Measurements from ENCODE around the gene ZMYND19. TPM values are rescaled to one million over a fixed set of nuclear protein-coding genes. Genes with fewer than 3 reads are reported as not detected.

Gene ZMYND19
- total and polyA plus RNA-seq, 4 experiments from 2014 or later, result 3.6 to 29.1 (median 20.2) TPM

DNA sequence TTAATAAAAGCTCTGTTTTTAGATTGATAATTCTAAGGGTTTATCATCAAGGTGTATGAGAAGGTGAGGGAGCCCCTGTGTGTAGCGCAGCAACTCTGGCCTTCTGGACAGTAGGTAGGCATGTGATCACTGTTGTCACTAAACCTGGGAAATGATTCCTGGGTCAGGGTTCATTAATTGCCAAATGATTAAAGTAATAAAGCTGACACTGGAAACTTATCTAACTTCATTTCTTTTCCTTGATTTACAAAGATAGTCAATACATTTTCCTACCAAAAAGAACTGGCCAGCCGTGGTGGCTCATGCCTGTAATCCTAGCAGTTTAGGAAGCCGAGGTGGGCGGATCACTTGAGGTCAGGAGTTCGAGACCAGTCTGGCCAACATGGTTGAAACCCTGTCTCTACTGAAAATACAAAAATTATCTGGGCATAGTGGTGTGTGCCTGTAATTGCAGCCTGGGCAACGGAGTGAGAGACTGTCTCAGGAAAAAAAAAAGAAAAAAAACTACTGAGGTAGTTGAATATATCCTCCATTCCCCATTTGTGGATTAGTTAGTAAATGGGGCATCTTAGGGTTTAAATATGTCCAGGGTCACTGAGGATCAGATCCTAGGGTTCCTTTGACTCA lies 30.9 kb upstream of the ZMYND19 start:
- intact Hi-C loops (cut with micrococcal nuclease), result no loop called here
- peak overlapping the region in 7 of 8 donors; percentile 17 to 94 (median 81) for H3K4me3 Mint-ChIP-seq
- no peak overlapping the region for H3K4me3 ChIP-seq (ENCODE audit: low read length in 2 of 2)
- no peaks in the 10 kb centered on the region for H3K9me3 ChIP-seq (ENCODE audit: control insufficient read depth in 1 of 2, low read length in 2 of 2)
- peaks cover 33 to 69% (median 48%) of the 10 kb centered on the region in 4 donors for H3K4me1 Mint-ChIP-seq
- no peaks in the 10 kb centered on the region for H3K9me3 Mint-ChIP-seq
- H3K27me3 ChIP-seq (ENCODE audit: insufficient read depth, low read length), result no peaks in the 10 kb centered on the region
- H3K36me3 Mint-ChIP-seq, result peaks cover 0 to 14% of the 10 kb centered on the region in 2 donors
- H3K27ac Mint-ChIP-seq, result peak overlapping the region; percentile 5 to 84 (median 29)
- ChIA-PET POLR2A (ENCODE audit: partially characterized antibody) (no interaction called here), CTCF (ENCODE audit: partially characterized antibody) (interaction anchor here (1.3 kb wide), 1 partner anchor 8 kb away, joined by 6 read pairs; no protein-coding TSS in a partner anchor)
- peak in 1 of 5 donors; percentile 29 for DNase-seq
- no peaks in the 10 kb centered on the region for H3K27me3 Mint-ChIP-seq
- peaks cover 3% of the 10 kb centered on the region for H3K36me3 ChIP-seq (ENCODE audit: insufficient read depth, low read length)
- no peak overlapping the region for H3K27ac ChIP-seq (ENCODE audit: low read depth, low read length)
- H3K4me1 ChIP-seq (ENCODE audit: insufficient read depth, low read length), result peaks cover 53% of the 10 kb centered on the region

DNA sequence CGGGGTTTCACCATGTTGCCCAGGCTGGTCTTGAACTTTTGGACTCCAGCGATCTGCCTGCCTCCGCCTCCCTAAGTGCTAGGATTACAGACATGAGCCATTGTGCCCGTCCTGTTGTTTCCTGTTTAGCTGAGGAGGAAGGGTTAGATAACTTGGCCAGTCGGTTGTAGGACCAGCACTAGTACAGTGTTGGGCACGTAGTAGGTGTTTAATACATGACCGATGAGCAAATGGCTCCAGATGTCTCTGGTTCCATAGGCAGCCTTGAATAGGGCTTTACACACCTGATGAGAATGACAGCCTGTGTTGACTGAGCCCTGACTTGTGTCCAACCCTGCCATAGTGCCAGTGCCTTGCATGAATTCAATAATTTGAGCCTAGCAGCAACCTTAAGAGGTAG lies 30.3 kb upstream of the ZMYND19 start:
- POLR2A ChIA-PET (ENCODE audit: partially characterized antibody), result interaction anchor here (1.3 to 2.6 kb wide), 2 partner anchors 7 to 32 kb away, joined by 6 to 21 read pairs; no protein-coding TSS in a partner anchor
- Histone ChIP-seq H3K36me3 (ENCODE audit: insufficient read depth, low read length) (peaks cover 3% of the 10 kb centered on the region), H3K27ac (ENCODE audit: low read depth, low read length) (no peak overlapping the region), H3K4me1 (ENCODE audit: insufficient read depth, low read length) (peaks cover 52% of the 10 kb centered on the region), H3K27me3 (ENCODE audit: insufficient read depth, low read length) (no peaks in the 10 kb centered on the region), H3K9me3 (ENCODE audit: control insufficient read depth in 1 of 2, low read length in 2 of 2) (no peaks in the 10 kb centered on the region), H3K4me3 (ENCODE audit: low read length in 2 of 2) (no peak overlapping the region)
- no peak for DNase-seq
- peak overlapping the region in 5 of 8 donors; percentile 53 to 94 (median 89) for H3K4me3 Mint-ChIP-seq
- intact Hi-C loops (cut with micrococcal nuclease), result no loop called here
- peak overlapping the region in 6 of 7 donors; percentile 6 to 84 (median 51) for H3K27ac Mint-ChIP-seq
- H3K36me3 Mint-ChIP-seq, result peaks cover 0 to 18% of the 10 kb centered on the region in 2 donors
- CTCF ChIA-PET (ENCODE audit: partially characterized antibody), result interaction anchor here (0.6 to 1.3 kb wide), 2 partner anchors 9 to 21 kb away, joined by 3 to 6 read pairs; no protein-coding TSS in a partner anchor
- no peaks in the 10 kb centered on the region for H3K27me3 Mint-ChIP-seq
- no peaks in the 10 kb centered on the region for H3K9me3 Mint-ChIP-seq
- peaks cover 33 to 67% (median 47%) of the 10 kb centered on the region in 4 donors for H3K4me1 Mint-ChIP-seq

DNA sequence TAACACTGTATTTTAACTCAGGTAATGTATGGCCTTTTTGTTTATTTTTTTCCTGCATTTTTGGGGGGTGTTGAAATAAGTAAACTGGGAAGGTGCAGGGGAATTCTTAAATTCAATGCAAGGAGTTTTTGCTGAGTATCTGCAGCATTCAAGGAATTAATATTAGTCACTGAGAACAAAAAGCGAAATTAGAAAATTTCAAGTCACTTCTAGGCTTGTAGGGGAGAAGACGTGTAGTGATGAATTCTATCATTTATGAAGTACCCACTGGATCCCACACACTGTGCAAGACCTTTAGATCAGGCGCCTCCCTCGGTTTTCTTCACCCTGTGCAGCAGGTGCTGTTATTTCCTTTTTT lies 29.7 kb upstream of the ZMYND19 start:
- Mint-ChIP-seq H3K36me3 (peaks cover 0 to 15% of the 10 kb centered on the region in 2 donors), H3K9me3 (no peaks in the 10 kb centered on the region), H3K27ac (peak overlapping the region; percentile 84 to 94 (median 93)), H3K27me3 (no peaks in the 10 kb centered on the region), H3K4me1 (peaks cover 28 to 62% (median 42%) of the 10 kb centered on the region in 4 donors), H3K4me3 (peak overlapping the region; percentile 81 to 94 (median 90))
- Histone ChIP-seq H3K27ac (ENCODE audit: low read depth, low read length) (peak overlapping the region; percentile 52), H3K9me3 (ENCODE audit: control insufficient read depth in 1 of 2, low read length in 2 of 2) (no peaks in the 10 kb centered on the region), H3K27me3 (ENCODE audit: insufficient read depth, low read length) (no peaks in the 10 kb centered on the region), H3K36me3 (ENCODE audit: insufficient read depth, low read length) (peaks cover 3% of the 10 kb centered on the region), H3K4me3 (ENCODE audit: low read length in 2 of 2) (peak overlapping the region; percentile 80 to 92), H3K4me1 (ENCODE audit: insufficient read depth, low read length) (peaks cover 47% of the 10 kb centered on the region)
- no peak for DNase-seq
- ChIA-PET POLR2A (ENCODE audit: partially characterized antibody) (interaction anchor here (1.2 to 2.6 kb wide), 5 partner anchors 8 to 69 kb away, joined by 3 to 26 read pairs (median 21); partner anchors contain the start of genes DPH7, MRPL41 and PNPLA7), CTCF (ENCODE audit: partially characterized antibody) (interaction anchor here (0.6 to 1.3 kb wide), 3 partner anchors 8 to 20 kb away, joined by 3 to 6 read pairs (median 5); no protein-coding TSS in a partner anchor)
- intact Hi-C loops (cut with micrococcal nuclease), result no loop called here

DNA sequence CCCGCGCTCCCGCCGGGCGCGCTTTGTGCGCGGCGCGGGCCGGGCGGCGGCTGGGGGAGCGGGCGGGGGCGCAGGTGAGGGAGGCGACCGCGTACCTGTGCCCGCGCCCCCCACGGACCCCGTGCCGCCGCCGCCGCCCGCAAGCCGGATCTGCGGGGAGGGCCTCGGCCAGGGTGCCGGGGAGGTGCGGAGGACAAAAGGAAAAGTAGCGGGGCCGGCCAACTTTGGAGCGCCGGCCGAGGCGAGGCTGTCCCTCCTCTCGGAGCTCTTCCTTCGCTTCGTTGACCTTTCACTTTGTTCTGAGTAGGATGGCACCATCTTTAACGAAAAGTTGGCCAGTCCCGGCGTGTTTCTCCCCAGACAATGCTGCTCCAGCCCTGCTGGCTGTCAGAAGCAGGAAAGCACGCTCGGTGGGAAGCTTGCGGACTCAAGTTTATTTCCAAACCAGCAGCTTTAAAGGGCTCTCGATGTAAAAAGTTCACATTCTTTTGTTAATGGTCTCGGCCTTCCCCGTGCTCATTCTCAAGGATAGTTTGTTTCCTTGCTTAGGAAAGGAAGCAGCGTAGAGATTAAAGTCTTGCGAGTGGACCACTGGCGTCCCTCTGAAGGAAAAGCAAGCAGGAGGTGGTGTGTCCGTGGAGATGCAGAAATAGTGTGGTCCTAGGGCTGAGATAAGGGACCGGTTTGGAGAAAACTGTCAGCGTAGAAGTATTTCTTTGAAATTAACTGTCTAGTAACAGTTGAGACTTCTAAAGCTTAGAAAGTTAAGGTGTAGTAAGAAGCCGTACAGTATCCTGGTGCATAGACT lies 29.1 kb upstream of the ZMYND19 start:
- Mint-ChIP-seq H3K27me3 (no peaks in the 10 kb centered on the region), H3K4me1 (peaks cover 28 to 56% (median 41%) of the 10 kb centered on the region in 4 donors), H3K27ac (peak overlapping the region; percentile 84 to 94 (median 93)), H3K36me3 (peaks cover 0 to 17% of the 10 kb centered on the region in 2 donors), H3K4me3 (peak overlapping the region; percentile 81 to 94 (median 90)), H3K9me3 (no peaks in the 10 kb centered on the region)
- peak overlapping the region; percentile 52 for H3K27ac ChIP-seq (ENCODE audit: low read depth, low read length)
- H3K27me3 ChIP-seq (ENCODE audit: insufficient read depth, low read length), result no peaks in the 10 kb centered on the region
- intact Hi-C loops (cut with micrococcal nuclease), result no loop called here
- H3K36me3 ChIP-seq (ENCODE audit: insufficient read depth, low read length), result peaks cover 5% of the 10 kb centered on the region
- peaks cover 44% of the 10 kb centered on the region for H3K4me1 ChIP-seq (ENCODE audit: insufficient read depth, low read length)
- H3K9me3 ChIP-seq (ENCODE audit: control insufficient read depth in 1 of 2, low read length in 2 of 2), result no peaks in the 10 kb centered on the region
- POLR2A ChIA-PET (ENCODE audit: partially characterized antibody), result interaction anchor here (0.9 to 2.6 kb wide), 14 partner anchors 8 to 68 kb away, joined by 3 to 26 read pairs (median 6); partner anchors contain the start of genes ARRDC1, DPH7, MRPL41 and PNPLA7
- peak; percentile 29 to 61 (median 32) for DNase-seq
- peak overlapping the region; percentile 80 to 92 for H3K4me3 ChIP-seq (ENCODE audit: low read length in 2 of 2)
- CTCF ChIA-PET (ENCODE audit: partially characterized antibody), result interaction anchor here (0.6 to 1.1 kb wide), 2 partner anchors 9 to 19 kb away, joined by 3 to 5 read pairs; no protein-coding TSS in a partner anchor

DNA sequence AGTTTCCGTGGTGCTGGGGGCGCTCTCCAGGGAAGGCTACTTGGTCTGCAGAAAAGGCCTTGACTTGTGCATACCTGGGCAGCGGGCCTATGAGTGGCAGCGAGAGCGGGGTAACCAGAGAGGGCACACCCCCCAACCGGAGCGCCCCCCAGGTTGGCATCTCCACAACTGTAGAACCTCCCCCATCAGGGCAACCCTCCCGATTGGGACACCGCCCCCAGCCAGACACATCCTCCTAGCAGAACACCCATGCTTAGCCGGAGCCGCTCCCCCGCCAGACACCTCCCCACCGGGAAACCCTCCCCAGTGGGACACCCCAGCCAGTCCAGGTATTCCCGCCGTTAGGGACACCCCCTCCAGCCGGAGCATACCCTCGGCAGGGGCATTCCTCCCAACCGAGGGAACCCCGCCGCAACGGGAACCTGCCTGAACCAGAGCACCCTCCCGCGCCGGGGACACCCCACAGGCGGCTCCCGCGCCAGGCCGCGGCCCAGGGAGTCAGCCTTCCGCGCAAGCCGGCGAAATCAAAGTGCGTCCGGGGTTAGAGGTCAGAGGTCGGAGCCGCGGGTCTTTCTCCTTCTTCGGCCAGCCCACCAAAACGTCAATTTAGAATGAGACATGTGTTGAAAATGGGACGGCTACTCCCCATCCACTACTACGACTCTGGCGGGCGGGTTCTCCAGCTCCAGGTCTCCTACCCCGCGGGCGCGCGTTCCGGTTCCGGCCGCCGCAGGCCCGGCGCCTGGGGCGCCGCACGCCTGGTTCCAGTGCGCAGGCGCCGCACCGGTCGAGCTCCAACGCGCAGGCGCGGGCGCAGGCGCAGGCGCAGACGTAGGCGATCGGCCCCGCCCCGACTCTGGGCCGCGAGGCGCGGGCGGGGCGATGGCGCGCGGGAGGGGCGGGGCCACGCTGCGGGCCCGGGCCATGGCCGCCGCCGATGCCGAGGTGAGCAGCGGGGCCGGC lies 28.1 kb upstream of the ZMYND19 start, which contains the start of gene EHMT1:
EHMT1 (plus strand) TSS at position 901 of the 963 bp plus-strand sequence; CDS start at position 925, 24 bp downstream.
- H3K36me3 ChIP-seq (ENCODE audit: insufficient read depth, low read length), result peaks cover 14% of the 10 kb centered on the region

DNA sequence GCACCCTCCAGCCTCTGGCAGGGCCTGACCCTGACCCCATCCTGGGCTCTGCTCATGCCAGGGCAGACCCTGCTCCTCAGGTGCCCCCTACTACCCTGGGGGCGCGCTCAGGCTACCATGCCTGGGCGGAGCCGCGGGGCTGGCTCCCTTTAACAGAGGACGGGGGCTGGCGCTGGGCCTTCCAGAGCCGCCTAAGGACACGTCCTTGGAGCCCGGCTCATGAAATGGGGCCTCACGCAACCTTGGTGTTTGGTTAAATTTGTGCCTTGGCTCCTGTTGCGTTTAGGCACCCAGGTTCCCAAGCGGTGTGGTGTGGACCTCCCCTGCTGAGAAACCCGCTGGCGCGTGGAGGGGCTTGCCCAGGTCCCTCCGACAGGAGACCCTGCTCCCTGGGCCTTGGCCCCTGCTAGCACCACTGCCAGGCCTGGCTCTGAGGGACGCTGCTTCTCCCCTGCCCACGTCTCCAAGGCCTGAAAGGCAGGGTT lies 25.1 kb upstream of the ZMYND19 start:
- Histone ChIP-seq H3K27ac (ENCODE audit: low read depth, low read length) (no peak overlapping the region), H3K27me3 (ENCODE audit: insufficient read depth, low read length) (no peaks in the 10 kb centered on the region), H3K4me3 (ENCODE audit: low read length in 2 of 2) (no peak overlapping the region), H3K4me1 (ENCODE audit: insufficient read depth, low read length) (peaks cover 45% of the 10 kb centered on the region), H3K9me3 (ENCODE audit: control insufficient read depth in 1 of 2, low read length in 2 of 2) (no peaks in the 10 kb centered on the region), H3K36me3 (ENCODE audit: insufficient read depth, low read length) (peaks cover 14% of the 10 kb centered on the region)
- DNase-seq, result no peak
- no peak overlapping the region for H3K27ac Mint-ChIP-seq
- peaks cover 19 to 53% (median 36%) of the 10 kb centered on the region in 4 donors for H3K4me1 Mint-ChIP-seq
- H3K27me3 Mint-ChIP-seq, result no peaks in the 10 kb centered on the region
- H3K36me3 Mint-ChIP-seq, result peaks cover 0 to 16% of the 10 kb centered on the region in 2 donors
- H3K4me3 Mint-ChIP-seq, result no peak overlapping the region
- CTCF ChIA-PET (ENCODE audit: partially characterized antibody), result no interaction called here
- POLR2A ChIA-PET (ENCODE audit: partially characterized antibody), result no interaction called here
- no peaks in the 10 kb centered on the region for H3K9me3 Mint-ChIP-seq
- intact Hi-C loops (cut with micrococcal nuclease), result no loop called here

More for the DNA sequence above, 28.1 kb upstream of the ZMYND19 start, which contains the start of gene EHMT1:
- Mint-ChIP-seq H3K4me1 (peaks cover 26 to 52% (median 38%) of the 10 kb centered on the region in 4 donors), H3K4me3 (peak within 1 kb of the TSS; percentile 88 to 94 (median 91)), H3K9me3 (no peaks in the 10 kb centered on the region), H3K36me3 (peaks cover 0 to 19% of the 10 kb centered on the region in 2 donors), H3K27me3 (no peaks in the 10 kb centered on the region), H3K27ac (peak within 1 kb of the TSS; percentile 90 to 98 (median 96))
- Histone ChIP-seq H3K9me3 (ENCODE audit: control insufficient read depth in 1 of 2, low read length in 2 of 2) (no peaks in the 10 kb centered on the region), H3K4me1 (ENCODE audit: insufficient read depth, low read length) (peaks cover 44% of the 10 kb centered on the region), H3K27me3 (ENCODE audit: insufficient read depth, low read length) (no peaks in the 10 kb centered on the region), H3K27ac (ENCODE audit: low read depth, low read length) (peak within 1 kb of the TSS; percentile 88), H3K4me3 (ENCODE audit: low read length in 2 of 2) (peak within 1 kb of the TSS; percentile 92 to 97)
- peak; percentile 84 to 97 (median 94) for DNase-seq
- intact Hi-C loops (cut with micrococcal nuclease), result loop anchor here (1.0 kb wide), 2 partner anchors 13 to 28 kb away; partner anchors contain the start of genes ARRDC1 and ZMYND19
- CTCF ChIA-PET (ENCODE audit: partially characterized antibody), result no interaction called here
- POLR2A ChIA-PET (ENCODE audit: partially characterized antibody), result interaction anchor here (0.9 to 2.6 kb wide), 13 partner anchors 8 to 67 kb away, joined by 3 to 26 read pairs (median 6); partner anchors contain the start of genes ARRDC1, DPH7, MRPL41 and PNPLA7

Data from CD4-positive, alpha-beta memory T cell (primary cell).